Mononuclear cell (primary cell): ENCODE measurements around the gene RRM2. TPM values are rescaled to one million over a fixed set of nuclear protein-coding genes. Genes with fewer than 3 reads are reported as not detected.

Experiments
- H3K27me3 ChIP-seq: 2 replicates; pipeline ENCODE4 v1.6.0; 2011; ENCODE audit warnings: low read length, control low read depth; ENCODE audit not compliant: insufficient read depth
- H3K4me1 ChIP-seq: 2 replicates; pipeline ENCODE4 v1.5.1; 2011; ENCODE audit warnings: mild to moderate bottlenecking, low read length, control low read depth; ENCODE audit not compliant: insufficient read depth
- H3K4me3 ChIP-seq: 2 replicates; pipeline ENCODE4 v1.5.1; 2011; ENCODE audit warnings: mild to moderate bottlenecking, low read length, moderate library complexity
- H3K9me3 ChIP-seq: 2 replicates; pipeline ENCODE4 v1.5.1; 2011; ENCODE audit warnings: low read depth, mild to moderate bottlenecking, control low read depth, low read length
- total RNA-seq: library from RNA; depleted of rRNA; stranded (reverse); fragments of >200 nt; gene quantifications from one replicate; pipeline ENCODE4 v1.2.3, GENCODE V29; 2012

The RRM2 gene
- total RNA-seq, 1 donor: 5.5 TPM

GRCh38 chr2:10174173-10174572 lies 51.6 kb downstream of the RRM2 start:
- H3K4me1 ChIP-seq: no peaks in the 10 kb centered on the region
- no peaks in the 10 kb centered on the region for H3K9me3 ChIP-seq
- no peak overlapping the region for H3K4me3 ChIP-seq
- H3K27me3 ChIP-seq: no peaks in the 10 kb centered on the region

- no peak overlapping the region for H3K4me3 ChIP-seq
- H3K9me3 ChIP-seq: no peaks in the 10 kb centered on the region
- no peaks in the 10 kb centered on the region for H3K27me3 ChIP-seq
- no peaks in the 10 kb centered on the region for H3K4me1 ChIP-seq
Measured at GRCh38 chr2:10175441-10175840, 52.9 kb downstream of the RRM2 start.

GRCh38 chr2:10178751-10179150 lies 56.2 kb downstream of the RRM2 start:
- Histone ChIP-seq H3K4me1 (no peaks in the 10 kb centered on the region), H3K4me3 (no peak overlapping the region), H3K9me3 (no peaks in the 10 kb centered on the region)

DNA sequence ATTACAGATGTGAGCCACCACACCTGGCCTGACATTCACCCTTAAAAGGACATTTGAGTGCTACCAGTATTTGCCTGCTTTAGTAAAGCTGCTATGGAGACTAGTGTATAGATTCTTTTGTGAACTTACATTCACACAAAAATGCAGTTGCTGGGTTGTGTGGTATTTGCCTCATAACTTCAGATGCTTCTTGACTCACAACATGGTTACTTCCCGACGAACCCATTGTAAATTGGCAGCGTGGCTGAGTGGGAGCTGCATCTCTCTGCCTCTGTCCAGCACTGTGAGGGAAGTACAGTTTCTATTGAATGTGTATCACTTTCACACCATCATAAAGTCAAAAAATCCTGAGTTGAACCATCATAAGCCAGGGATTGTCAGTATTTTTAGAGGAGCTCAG lies 56.9 kb downstream of the RRM2 start:
- Histone ChIP-seq H3K4me3 (no peak overlapping the region), H3K27me3 (no peaks in the 10 kb centered on the region), H3K9me3 (no peaks in the 10 kb centered on the region), H3K4me1 (no peaks in the 10 kb centered on the region)

More at GRCh38 chr2:10178751-10179150, 56.2 kb downstream of the RRM2 start:
- H3K27me3 ChIP-seq: no peaks in the 10 kb centered on the region

DNA sequence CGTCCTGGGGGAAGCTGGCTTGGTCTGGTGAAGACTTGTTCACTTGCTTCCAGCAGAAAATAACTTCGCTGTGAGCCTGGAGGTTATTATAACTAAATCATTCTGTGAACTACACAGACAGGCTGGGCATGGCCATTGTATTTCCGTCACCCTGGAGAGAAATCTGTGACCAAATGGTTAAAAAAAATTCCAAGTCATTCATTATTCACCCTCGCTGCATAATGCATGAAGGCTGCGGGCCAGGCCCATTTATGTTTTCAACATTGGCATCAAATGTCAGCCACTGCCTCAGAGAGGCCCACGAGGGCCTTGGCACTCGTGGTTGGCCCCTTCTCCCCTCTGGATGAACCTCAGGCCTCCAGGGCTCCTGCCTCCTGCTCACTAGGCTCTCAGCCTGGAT lies 57.7 kb downstream of the RRM2 start:
- H3K9me3 ChIP-seq: no peaks in the 10 kb centered on the region

More for the DNA sequence above, 57.7 kb downstream of the RRM2 start:
- Histone ChIP-seq H3K4me1 (no peaks in the 10 kb centered on the region), H3K4me3 (no peak overlapping the region), H3K27me3 (no peaks in the 10 kb centered on the region)

Other genes starting within 250 kb of the RRM2 start
- gene GRHL1, start 171.0 kb upstream of the RRM2 start, total RNA-seq: 3.9 TPM
- 37.7 TPM for gene KLF11, start 79.2 kb upstream of the RRM2 start, total RNA-seq
- 0.10 TPM for gene CYS1, start 42.3 kb upstream of the RRM2 start, total RNA-seq
- 34.7 TPM for gene HPCAL1, start 180.2 kb downstream of the RRM2 start, total RNA-seq